Measurements from ENCODE around the gene TNFRSF6B.

TNFRSF6B gene

DNA sequence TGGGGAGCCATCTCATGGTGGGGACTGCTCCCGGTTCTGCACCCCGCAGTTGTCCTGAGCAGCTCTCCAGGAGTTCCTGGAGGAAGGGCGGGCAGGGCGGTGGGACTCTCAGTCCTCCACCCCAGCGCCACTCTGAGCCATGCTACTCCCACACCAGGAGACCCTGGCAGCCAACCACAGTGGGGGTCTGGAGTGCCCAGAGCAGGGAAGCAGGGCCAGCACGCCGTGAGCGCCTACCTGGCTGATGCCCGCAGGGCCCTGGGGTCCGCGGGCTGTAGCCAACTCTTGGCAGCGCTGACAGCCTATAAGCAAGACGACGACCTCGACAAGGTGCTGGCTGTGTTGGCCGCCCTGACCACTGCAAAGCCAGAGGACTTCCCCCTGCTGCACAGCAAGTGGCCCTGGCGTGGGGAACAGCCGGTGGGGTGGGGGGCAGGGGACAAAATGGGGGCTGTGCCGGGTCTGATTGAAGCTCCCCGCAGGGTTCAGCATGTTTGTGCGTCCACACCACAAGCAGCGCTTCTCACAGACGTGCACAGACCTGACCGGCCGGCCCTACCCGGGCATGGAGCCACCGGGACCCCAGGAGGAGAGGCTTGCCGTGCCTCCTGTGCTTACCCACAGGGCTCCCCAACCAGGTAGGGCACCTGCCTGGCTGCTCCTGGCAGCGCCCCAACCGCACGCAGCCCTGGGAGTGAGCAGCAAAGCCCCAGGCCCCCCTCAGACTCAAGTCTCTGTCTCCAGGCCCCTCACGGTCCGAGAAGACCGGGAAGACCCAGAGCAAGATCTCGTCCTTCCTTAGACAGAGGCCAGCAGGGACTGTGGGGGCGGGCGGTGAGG is 1.6 kb upstream of the TNFRSF6B start:
- no peaks in the 10 kb centered on the region for H3K36me3 ChIP-seq
- H3K4me3 ChIP-seq (ENCODE audit: low read depth, low read length): no peak overlapping the region
- peaks cover 33% of the 10 kb centered on the region for H3K4me1 ChIP-seq
- no peak for DNase-seq
- no peaks in the 10 kb centered on the region for H3K27me3 ChIP-seq
- TF ChIP-seq, protein P1, sequence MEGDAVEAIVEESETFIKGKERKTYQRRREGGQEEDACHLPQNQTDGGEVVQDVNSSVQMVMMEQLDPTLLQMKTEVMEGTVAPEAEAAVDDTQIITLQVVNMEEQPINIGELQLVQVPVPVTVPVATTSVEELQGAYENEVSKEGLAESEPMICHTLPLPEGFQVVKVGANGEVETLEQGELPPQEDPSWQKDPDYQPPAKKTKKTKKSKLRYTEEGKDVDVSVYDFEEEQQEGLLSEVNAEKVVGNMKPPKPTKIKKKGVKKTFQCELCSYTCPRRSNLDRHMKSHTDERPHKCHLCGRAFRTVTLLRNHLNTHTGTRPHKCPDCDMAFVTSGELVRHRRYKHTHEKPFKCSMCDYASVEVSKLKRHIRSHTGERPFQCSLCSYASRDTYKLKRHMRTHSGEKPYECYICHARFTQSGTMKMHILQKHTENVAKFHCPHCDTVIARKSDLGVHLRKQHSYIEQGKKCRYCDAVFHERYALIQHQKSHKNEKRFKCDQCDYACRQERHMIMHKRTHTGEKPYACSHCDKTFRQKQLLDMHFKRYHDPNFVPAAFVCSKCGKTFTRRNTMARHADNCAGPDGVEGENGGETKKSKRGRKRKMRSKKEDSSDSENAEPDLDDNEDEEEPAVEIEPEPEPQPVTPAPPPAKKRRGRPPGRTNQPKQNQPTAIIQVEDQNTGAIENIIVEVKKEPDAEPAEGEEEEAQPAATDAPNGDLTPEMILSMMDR (IDR thresholded peaks at IDR 0.05; ENCODE audit: low read depth, low read length): no peak
- no peaks in the 10 kb centered on the region for H3K9me3 ChIP-seq

DNA sequence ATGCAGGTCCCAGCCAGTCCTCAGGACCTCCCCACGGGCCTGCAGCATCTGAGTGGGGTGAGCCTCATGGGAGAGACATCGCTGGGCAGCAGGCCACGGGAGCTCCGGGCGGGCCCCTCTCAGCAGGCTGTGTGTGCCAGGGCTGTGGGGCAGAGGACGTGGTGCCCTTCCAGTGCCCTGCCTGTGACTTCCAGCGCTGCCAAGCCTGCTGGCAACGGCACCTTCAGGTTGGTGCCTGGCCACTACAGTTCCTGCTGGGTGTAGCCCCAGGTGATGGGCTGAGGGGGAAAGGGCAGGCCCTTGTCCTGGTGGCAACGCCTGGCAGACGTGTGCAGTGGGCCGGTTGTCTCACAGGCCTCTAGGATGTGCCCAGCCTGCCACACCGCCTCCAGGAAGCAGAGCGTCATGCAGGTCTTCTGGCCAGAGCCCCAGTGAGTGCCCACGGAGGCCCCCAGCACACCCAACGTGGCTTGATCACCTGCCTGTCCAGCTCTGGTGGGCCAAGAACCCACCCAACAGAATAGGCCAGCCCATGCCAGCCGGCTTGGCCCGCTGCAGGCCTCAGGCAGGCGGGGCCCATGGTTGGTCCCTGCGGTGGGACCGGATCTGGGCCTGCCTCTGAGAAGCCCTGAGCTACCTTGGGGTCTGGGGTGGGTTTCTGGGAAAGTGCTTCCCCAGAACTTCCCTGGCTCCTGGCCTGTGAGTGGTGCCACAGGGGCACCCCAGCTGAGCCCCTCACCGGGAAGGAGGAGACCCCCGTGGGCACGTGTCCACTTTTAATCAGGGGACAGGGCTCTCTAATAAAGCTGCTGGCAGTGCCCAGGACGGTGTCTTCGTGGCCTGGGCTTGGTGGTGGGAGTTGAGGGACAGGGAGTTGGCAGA is 787 bp upstream of the TNFRSF6B start:
- no peaks in the 10 kb centered on the region for H3K36me3 ChIP-seq
- TF ChIP-seq, protein P1 (IDR thresholded peaks at IDR 0.05; ENCODE audit: low read depth, low read length): no peak
- no peak for DNase-seq
- H3K4me1 ChIP-seq: peaks cover 42% of the 10 kb centered on the region
- no peaks in the 10 kb centered on the region for H3K9me3 ChIP-seq
- H3K27me3 ChIP-seq: no peaks in the 10 kb centered on the region
- no peak overlapping the region for H3K4me3 ChIP-seq (ENCODE audit: low read depth, low read length)

DNA sequence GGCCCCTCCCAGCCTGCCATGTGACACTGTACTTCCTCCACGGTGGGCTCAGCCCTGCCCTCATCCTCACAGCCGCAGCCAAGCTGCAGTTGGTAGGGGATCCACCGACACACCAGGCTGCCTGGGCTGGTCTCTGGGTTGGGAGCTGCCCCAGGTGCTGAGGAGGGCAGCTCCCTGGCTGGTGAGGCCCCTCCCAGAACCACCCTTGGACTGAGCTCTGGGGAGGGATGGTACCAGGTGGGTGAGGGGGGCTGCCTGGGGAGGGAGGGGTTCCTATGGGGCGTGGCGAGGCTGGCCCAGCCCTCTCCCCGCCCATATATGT is 185 bp upstream of the TNFRSF6B start:
- DNase-seq: peak; percentile 51

DNA sequence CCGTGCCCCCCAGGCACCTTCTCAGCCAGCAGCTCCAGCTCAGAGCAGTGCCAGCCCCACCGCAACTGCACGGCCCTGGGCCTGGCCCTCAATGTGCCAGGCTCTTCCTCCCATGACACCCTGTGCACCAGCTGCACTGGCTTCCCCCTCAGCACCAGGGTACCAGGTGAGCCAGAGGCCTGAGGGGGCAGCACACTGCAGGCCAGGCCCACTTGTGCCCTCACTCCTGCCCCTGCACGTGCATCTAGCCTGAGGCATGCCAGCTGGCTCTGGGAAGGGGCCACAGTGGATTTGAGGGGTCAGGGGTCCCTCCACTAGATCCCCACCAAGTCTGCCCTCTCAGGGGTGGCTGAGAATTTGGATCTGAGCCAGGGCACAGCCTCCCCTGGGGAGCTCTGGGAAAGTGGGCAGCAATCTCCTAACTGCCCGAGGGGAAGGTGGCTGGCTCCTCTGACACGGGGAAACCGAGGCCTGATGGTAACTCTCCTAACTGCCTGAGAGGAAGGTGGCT is 960 bp downstream of the TNFRSF6B start:
- Histone ChIP-seq H3K9me3 (no peaks in the 10 kb centered on the region), H3K4me3 (ENCODE audit: low read depth, low read length) (no peak overlapping the region), H3K27me3 (no peaks in the 10 kb centered on the region), H3K4me1 (peaks cover 44% of the 10 kb centered on the region), H3K36me3 (no peaks in the 10 kb centered on the region)
- TF ChIP-seq, protein P1 (IDR thresholded peaks at IDR 0.05; ENCODE audit: low read depth, low read length): no peak
- peak; percentile 40 for DNase-seq

More for the DNA sequence above, 185 bp upstream of the TNFRSF6B start:
- H3K4me3 ChIP-seq (ENCODE audit: low read depth, low read length): no peak overlapping the region
- TF ChIP-seq, protein P1 (IDR thresholded peaks at IDR 0.05; ENCODE audit: low read depth, low read length): no peak
- no peaks in the 10 kb centered on the region for H3K36me3 ChIP-seq
- no peaks in the 10 kb centered on the region for H3K27me3 ChIP-seq
- H3K9me3 ChIP-seq: no peaks in the 10 kb centered on the region
- H3K4me1 ChIP-seq: peaks cover 44% of the 10 kb centered on the region

DNA sequence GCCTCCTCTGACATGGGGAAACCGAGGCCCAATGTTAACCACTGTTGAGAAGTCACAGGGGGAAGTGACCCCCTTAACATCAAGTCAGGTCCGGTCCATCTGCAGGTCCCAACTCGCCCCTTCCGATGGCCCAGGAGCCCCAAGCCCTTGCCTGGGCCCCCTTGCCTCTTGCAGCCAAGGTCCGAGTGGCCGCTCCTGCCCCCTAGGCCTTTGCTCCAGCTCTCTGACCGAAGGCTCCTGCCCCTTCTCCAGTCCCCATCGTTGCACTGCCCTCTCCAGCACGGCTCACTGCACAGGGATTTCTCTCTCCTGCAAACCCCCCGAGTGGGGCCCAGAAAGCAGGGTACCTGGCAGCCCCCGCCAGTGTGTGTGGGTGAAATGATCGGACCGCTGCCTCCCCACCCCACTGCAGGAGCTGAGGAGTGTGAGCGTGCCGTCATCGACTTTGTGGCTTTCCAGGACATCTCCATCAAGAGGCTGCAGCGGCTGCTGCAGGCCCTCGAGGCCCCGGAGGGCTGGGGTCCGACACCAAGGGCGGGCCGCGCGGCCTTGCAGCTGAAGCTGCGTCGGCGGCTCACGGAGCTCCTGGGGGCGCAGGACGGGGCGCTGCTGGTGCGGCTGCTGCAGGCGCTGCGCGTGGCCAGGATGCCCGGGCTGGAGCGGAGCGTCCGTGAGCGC is 1.6 kb downstream of the TNFRSF6B start:
- Histone ChIP-seq H3K27me3 (no peaks in the 10 kb centered on the region), H3K4me3 (ENCODE audit: low read depth, low read length) (no peak overlapping the region), H3K9me3 (no peaks in the 10 kb centered on the region), H3K36me3 (no peaks in the 10 kb centered on the region), H3K4me1 (peaks cover 44% of the 10 kb centered on the region)
- TF ChIP-seq, protein P1 (IDR thresholded peaks at IDR 0.05; ENCODE audit: low read depth, low read length): no peak
- peak; percentile 61 for DNase-seq

All from BE2C (cell line).